ENCODE results near the gene FOXP3. TPM values are rescaled to one million over a fixed set of nuclear protein-coding genes. Genes with fewer than 3 reads are reported as not detected.
A peak's percentile ranks its signal among the peaks of the same experiment; 100 is the strongest.

FOXP3 gene
- total and polyA plus RNA-seq, 2 donors (not counting 1 experiment from before 2014, with no cell fraction given), result under 0.01 TPM; not detected in 1

DNA sequence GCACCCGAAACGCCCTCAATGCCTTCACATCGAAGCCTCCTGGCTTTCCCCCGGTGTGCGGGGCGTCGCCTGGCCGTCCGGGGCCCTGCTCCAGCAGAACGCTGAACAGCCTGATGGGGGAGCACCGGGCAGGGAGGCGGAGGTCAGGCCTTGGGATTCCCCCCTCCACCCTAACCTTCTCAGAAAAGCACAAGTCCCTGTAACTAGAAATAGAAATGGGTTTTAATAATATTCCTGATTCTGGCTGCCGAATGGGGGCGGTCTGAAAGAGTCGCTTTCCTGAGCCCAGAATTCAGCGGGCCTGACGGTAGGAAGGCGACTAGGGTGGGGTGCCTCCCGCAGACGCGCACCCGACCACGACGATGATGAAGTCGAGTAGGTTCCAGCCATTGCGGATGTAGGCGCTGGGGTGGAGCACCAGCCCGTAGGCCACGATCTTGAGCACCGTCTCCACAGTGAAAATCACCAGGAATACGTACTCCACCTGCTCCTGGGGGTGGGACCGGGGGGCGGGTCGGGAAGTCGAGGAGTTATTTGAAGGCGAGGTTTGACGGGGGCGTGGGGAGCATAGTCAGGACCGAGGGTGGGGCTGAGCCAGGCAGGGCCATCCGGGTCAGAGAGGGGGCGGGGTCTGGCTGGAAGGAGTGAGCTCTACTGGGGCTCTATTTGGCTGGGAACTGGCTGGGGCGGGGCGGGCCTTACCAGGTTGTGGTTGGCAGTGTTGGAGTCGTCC is 33.8 kb downstream of the FOXP3 start:
- Histone ChIP-seq H3K36me3 (ENCODE audit: control insufficient read depth, insufficient read depth, low read length) (no peaks in the 10 kb centered on the region), H3K4me3 (replicated peaks in 1 of 4; ENCODE audit: control extremely low read depth in 1 of 4, insufficient read depth in 1 of 4, low read depth in 3 of 4, low read length in 4 of 4) (peak overlapping the region in 1 of 4 experiments; percentile 6), H2AFZ (ENCODE audit: low read length) (no peak overlapping the region), H3K27me3 (ENCODE audit: control insufficient read depth, insufficient read depth, low read length) (no peaks in the 10 kb centered on the region), H3K9me3 (ENCODE audit: control insufficient read depth, insufficient read depth, low read depth, low read length) (no peaks in the 10 kb centered on the region), H4K20me1 (ENCODE audit: control insufficient read depth, extremely low read depth, insufficient read depth, low read length) (no peaks in the 10 kb centered on the region), H3K4me2 (ENCODE audit: extremely low read depth, insufficient read depth, low read length) (no peak overlapping the region), H3K4me1 (ENCODE audit: control insufficient read depth, extremely low read depth, insufficient read depth, low read length) (no peaks in the 10 kb centered on the region), H3K9ac (ENCODE audit: insufficient read depth, low read length) (no peak overlapping the region), H3K27ac (ENCODE audit: insufficient read depth, low read length) (no peak overlapping the region), H3K79me2 (ENCODE audit: control insufficient read depth, insufficient read depth, low read length) (no peaks in the 10 kb centered on the region)
- TF ChIP-seq EZH2 (IDR thresholded peaks at IDR 0.05; ENCODE audit: low read length, missing control alignments), result no peak
- TF ChIP-seq, protein P1, sequence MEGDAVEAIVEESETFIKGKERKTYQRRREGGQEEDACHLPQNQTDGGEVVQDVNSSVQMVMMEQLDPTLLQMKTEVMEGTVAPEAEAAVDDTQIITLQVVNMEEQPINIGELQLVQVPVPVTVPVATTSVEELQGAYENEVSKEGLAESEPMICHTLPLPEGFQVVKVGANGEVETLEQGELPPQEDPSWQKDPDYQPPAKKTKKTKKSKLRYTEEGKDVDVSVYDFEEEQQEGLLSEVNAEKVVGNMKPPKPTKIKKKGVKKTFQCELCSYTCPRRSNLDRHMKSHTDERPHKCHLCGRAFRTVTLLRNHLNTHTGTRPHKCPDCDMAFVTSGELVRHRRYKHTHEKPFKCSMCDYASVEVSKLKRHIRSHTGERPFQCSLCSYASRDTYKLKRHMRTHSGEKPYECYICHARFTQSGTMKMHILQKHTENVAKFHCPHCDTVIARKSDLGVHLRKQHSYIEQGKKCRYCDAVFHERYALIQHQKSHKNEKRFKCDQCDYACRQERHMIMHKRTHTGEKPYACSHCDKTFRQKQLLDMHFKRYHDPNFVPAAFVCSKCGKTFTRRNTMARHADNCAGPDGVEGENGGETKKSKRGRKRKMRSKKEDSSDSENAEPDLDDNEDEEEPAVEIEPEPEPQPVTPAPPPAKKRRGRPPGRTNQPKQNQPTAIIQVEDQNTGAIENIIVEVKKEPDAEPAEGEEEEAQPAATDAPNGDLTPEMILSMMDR (conservative IDR thresholded peaks at IDR 0.05 in 1 of 2, IDR thresholded peaks at IDR 0.05 in 1 of 2; ENCODE audit: low read depth in 1 of 2, low read length in 2 of 2), result peak in 1 of 2 donors; percentile 15
- DNase-seq (ENCODE audit: low read depth in 2 of 2), result no peak

DNA sequence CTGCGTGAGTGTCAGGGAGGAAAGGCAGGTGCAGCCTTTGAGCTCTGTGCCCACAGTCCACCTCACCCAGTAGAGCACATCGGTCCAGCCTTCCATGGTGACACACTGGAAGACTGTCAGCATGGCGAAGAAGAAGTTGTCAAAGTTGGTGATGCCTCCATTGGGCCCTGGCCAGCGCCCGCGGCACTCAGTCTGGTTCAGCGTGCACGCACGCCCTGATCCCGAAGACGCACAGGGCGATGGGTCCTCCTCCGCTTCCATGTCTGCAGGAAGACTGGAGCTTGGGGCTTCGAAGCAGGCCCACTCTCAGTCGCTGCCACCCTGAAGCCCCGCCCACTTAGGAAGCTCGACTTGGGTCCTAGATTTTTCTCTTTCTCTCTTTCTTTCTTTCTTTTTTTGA is 36.3 kb downstream of the FOXP3 start:
- Histone ChIP-seq H2AFZ (ENCODE audit: low read length) (no peak overlapping the region), H3K9ac (ENCODE audit: insufficient read depth, low read length) (no peak overlapping the region), H3K4me3 (replicated peaks in 1 of 4; ENCODE audit: control extremely low read depth in 1 of 4, insufficient read depth in 1 of 4, low read depth in 3 of 4, low read length in 4 of 4) (no peak overlapping the region), H3K27ac (ENCODE audit: insufficient read depth, low read length) (no peak overlapping the region), H4K20me1 (ENCODE audit: control insufficient read depth, extremely low read depth, insufficient read depth, low read length) (no peaks in the 10 kb centered on the region), H3K36me3 (ENCODE audit: control insufficient read depth, insufficient read depth, low read length) (no peaks in the 10 kb centered on the region), H3K79me2 (ENCODE audit: control insufficient read depth, insufficient read depth, low read length) (no peaks in the 10 kb centered on the region), H3K4me2 (ENCODE audit: extremely low read depth, insufficient read depth, low read length) (no peak overlapping the region), H3K27me3 (ENCODE audit: control insufficient read depth, insufficient read depth, low read length) (no peaks in the 10 kb centered on the region), H3K9me3 (ENCODE audit: control insufficient read depth, insufficient read depth, low read depth, low read length) (no peaks in the 10 kb centered on the region), H3K4me1 (ENCODE audit: control insufficient read depth, extremely low read depth, insufficient read depth, low read length) (no peaks in the 10 kb centered on the region)
- DNase-seq (ENCODE audit: low read depth in 2 of 2), result no peak
- TF ChIP-seq, protein P1 (conservative IDR thresholded peaks at IDR 0.05 in 1 of 2, IDR thresholded peaks at IDR 0.05 in 1 of 2; ENCODE audit: low read depth in 1 of 2, low read length in 2 of 2), result no peak
- TF ChIP-seq EZH2 (IDR thresholded peaks at IDR 0.05; ENCODE audit: low read length, missing control alignments), result no peak

DNA sequence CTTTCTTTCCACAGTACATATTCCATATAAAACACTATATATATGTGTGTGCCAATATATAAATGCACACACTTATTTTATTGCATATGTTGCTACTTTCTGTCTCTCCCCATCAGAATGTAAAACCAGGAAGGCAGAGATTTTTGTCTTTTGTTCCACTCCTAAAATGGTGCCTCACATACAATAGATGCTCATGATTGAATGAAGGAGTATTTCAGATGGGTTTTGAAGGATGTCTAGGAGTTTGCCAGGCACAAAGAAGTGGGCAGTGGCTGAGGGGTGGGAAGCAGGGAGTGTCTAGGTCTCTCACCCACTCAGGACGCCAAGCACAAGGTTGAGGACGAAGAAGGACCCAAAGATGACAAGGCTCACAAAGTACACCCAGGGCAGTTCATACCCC is 36.8 kb downstream of the FOXP3 start:
- H4K20me1 ChIP-seq (ENCODE audit: control insufficient read depth, extremely low read depth, insufficient read depth, low read length), result no peaks in the 10 kb centered on the region
- TF ChIP-seq EZH2 (IDR thresholded peaks at IDR 0.05; ENCODE audit: low read length, missing control alignments), result no peak
- TF ChIP-seq, protein P1 (conservative IDR thresholded peaks at IDR 0.05 in 1 of 2, IDR thresholded peaks at IDR 0.05 in 1 of 2; ENCODE audit: low read depth in 1 of 2, low read length in 2 of 2), result no peak
- DNase-seq (ENCODE audit: low read depth in 2 of 2), result no peak
- H3K4me1 ChIP-seq (ENCODE audit: control insufficient read depth, extremely low read depth, insufficient read depth, low read length), result no peaks in the 10 kb centered on the region
- H2AFZ ChIP-seq (ENCODE audit: low read length), result no peak overlapping the region
- no peaks in the 10 kb centered on the region for H3K9me3 ChIP-seq (ENCODE audit: control insufficient read depth, insufficient read depth, low read depth, low read length)
- no peak overlapping the region for H3K4me3 ChIP-seq (replicated peaks in 1 of 4; ENCODE audit: control extremely low read depth in 1 of 4, insufficient read depth in 1 of 4, low read depth in 3 of 4, low read length in 4 of 4)
- H3K27ac ChIP-seq (ENCODE audit: insufficient read depth, low read length), result no peak overlapping the region
- no peak overlapping the region for H3K9ac ChIP-seq (ENCODE audit: insufficient read depth, low read length)
- H3K27me3 ChIP-seq (ENCODE audit: control insufficient read depth, insufficient read depth, low read length), result no peaks in the 10 kb centered on the region
- H3K4me2 ChIP-seq (ENCODE audit: extremely low read depth, insufficient read depth, low read length), result no peak overlapping the region
- no peaks in the 10 kb centered on the region for H3K36me3 ChIP-seq (ENCODE audit: control insufficient read depth, insufficient read depth, low read length)
- H3K79me2 ChIP-seq (ENCODE audit: control insufficient read depth, insufficient read depth, low read length), result no peaks in the 10 kb centered on the region
